ENCODE results near the gene UTF1.

DNA sequence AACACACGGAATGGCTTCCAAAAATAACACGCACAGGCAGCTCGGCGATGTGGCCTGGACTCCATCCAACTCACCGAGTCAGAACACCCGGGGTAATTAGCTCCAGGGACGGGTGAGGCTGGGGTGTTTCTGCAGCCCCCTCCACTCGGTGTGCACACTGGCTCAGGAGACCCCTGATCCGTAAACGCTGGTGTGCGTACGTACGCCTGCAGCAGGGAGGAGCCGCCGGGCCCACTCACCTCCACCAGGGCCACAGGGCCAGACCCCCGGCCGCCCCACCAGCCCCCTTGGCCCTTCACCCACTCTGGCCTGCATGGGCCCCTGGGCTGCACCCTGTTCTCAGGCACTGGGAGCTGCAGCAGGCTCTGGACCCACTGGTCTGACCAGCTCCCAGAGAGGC, 22.4 kb upstream of the UTF1 start:
- TF ChIP-seq, protein P1, sequence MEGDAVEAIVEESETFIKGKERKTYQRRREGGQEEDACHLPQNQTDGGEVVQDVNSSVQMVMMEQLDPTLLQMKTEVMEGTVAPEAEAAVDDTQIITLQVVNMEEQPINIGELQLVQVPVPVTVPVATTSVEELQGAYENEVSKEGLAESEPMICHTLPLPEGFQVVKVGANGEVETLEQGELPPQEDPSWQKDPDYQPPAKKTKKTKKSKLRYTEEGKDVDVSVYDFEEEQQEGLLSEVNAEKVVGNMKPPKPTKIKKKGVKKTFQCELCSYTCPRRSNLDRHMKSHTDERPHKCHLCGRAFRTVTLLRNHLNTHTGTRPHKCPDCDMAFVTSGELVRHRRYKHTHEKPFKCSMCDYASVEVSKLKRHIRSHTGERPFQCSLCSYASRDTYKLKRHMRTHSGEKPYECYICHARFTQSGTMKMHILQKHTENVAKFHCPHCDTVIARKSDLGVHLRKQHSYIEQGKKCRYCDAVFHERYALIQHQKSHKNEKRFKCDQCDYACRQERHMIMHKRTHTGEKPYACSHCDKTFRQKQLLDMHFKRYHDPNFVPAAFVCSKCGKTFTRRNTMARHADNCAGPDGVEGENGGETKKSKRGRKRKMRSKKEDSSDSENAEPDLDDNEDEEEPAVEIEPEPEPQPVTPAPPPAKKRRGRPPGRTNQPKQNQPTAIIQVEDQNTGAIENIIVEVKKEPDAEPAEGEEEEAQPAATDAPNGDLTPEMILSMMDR (IDR thresholded peaks at IDR 0.05): no peak
- no peak for TF ChIP-seq POLR2A (IDR thresholded peaks at IDR 0.05)
- no peak for TF ChIP-seq POLR2AphosphoS5 (IDR thresholded peaks at IDR 0.05)
